ENCODE measurements around the gene TMOD3. TPM values are rescaled to one million over a fixed set of nuclear protein-coding genes. Genes with fewer than 3 reads are reported as not detected.

The TMOD3 gene
- total and polyA plus RNA-seq, 2 of the 8 experiments (the other 6 are each of a cell fraction or from before 2014, with no cell fraction given), result 3.9 to 29.0 TPM

DNA sequence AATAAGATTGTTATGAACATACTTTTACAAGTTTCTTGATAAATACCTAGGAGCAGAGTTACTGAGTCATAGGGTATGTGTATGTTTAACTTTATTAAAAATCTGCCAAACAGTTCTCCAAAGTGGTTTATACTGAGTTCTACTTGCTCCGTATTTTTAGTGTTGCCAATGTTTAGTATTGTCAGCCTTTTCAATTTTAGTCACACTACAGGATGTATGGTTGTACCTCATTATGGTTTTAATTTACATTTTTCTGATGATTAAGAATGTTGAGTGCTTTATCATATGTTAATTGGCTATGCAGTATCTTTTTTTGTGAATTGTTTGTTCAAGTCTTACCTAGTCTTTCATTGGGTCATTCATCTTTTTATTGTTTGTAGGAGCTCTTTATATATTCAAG, 4.3 kb downstream of the TMOD3 start (continued):
- TF ChIP-seq SIN3A (conservative IDR thresholded peaks at IDR 0.05 in 1 of 2, IDR thresholded peaks at IDR 0.05 in 1 of 2; ENCODE audit: low read depth in 1 of 2, low read length in 2 of 2) (no peak), BACH1 (IDR thresholded peaks at IDR 0.05; ENCODE audit: low read length) (no peak), RFX5 (IDR thresholded peaks at IDR 0.05; ENCODE audit: borderline replicate concordance, low read depth, low read length) (no peak), SIX5 (IDR thresholded peaks at IDR 0.05; ENCODE audit: low read depth, low read length) (no peak)
